ENCODE results near the gene HOXC12. TPM values are rescaled to one million over a fixed set of nuclear protein-coding genes. Genes with fewer than 3 reads are reported as not detected.

HOXC12 gene
- polyA plus RNA-seq, 1 of the 3 experiments (the other 2 are of a cell fraction): not detected

DNA sequence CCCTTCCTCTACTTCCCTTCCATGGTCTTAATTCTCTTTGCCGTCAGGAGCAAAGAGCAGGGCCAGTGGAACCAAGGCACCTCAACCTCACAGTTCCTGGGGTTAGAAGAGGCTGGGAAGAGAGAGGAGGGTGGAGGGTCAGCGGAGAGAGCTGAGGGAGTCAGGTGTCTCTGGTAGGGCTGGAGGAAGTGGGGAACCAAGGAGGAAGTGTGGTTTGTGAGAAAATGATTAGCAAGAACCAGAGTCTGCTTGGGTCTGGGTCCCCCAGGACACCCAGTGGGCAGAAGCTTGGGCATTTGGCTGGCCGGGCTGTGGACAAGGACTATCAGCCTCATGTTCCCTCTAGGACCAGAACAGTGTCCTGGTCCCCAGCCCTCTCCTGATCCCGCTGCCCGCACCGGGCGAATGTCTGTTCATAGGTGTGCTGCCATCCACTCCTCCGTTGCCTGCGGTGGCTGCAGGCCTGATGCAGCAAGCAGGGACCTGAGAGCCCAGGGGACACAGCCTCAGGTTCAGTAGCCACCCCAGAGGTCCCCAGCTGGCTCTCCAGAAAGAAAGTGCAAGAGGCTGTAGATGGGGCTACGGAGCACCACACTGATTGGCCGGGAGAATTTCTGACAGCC is 2.3 kb downstream of the HOXC12 start (continued):
- TF ChIP-seq, protein P1, sequence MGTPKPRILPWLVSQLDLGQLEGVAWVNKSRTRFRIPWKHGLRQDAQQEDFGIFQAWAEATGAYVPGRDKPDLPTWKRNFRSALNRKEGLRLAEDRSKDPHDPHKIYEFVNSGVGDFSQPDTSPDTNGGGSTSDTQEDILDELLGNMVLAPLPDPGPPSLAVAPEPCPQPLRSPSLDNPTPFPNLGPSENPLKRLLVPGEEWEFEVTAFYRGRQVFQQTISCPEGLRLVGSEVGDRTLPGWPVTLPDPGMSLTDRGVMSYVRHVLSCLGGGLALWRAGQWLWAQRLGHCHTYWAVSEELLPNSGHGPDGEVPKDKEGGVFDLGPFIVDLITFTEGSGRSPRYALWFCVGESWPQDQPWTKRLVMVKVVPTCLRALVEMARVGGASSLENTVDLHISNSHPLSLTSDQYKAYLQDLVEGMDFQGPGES (IDR thresholded peaks at IDR 0.05; ENCODE audit: low read depth, low read length): no peak
- TF ChIP-seq FOXM1 (IDR thresholded peaks at IDR 0.05; ENCODE audit: low read depth) (no peak), FOSL2 (IDR thresholded peaks at IDR 0.05; ENCODE audit: borderline replicate concordance, low read depth) (no peak), CHD2 (IDR thresholded peaks at IDR 0.05; ENCODE audit: low read length, partially characterized antibody) (no peak), NRF1 (IDR thresholded peaks at IDR 0.05; ENCODE audit: low read depth, low read length) (no peak)

DNA sequence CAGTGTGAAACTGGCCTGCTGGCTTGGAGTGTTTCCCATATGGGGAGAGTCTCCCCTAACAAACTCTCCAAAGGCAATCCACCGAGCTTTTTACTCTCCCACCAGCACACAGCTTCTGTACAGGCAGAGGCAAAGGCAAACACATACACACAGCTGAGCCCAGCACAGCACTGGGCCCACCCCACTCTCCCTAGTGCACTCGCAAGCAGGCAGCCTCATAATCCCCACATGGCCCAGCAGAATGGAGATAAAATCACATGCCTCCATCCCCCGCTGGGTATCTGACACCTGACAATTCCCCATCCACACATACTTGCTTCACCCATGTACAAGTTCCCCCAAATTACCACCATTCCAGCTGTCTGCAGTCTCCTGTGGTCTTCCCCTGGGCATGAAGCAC is 3.4 kb downstream of the HOXC12 start:
- POLR2A ChIA-PET: no interaction called here
- no peak for DNase-seq
- H3K27ac ChIP-seq (ENCODE audit: low read depth in 2 of 2, low read length in 1 of 2): no peak overlapping the region

DNA sequence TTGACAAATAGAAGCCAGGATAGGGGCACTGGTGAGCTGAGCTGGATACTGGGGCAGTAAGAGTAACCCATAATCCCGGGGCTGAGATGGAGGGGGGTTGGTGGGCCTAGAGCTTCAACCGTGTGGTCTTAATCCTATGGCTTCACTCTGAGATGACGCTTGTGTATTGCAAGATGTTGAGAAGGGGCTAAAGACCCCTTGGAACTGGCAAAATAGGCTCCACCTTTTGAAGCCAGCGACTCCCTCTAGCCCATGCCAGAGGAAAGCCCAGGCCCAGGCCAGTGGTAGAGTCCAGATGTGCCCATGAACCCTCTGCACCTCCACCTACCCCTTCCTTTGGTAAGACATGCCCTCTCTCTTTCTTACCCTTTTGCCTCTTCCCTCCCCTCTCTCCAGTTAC is 4.6 kb downstream of the HOXC12 start:
- Histone ChIP-seq H3K9me3 (no peaks in the 10 kb centered on the region), H3K4me3 (ENCODE audit: low read depth in 2 of 2, low read length in 1 of 2) (no peak overlapping the region), H3K4me1 (ENCODE audit: control insufficient read depth in 1 of 2, insufficient read depth in 2 of 2, low read depth in 1 of 2, low read length in 1 of 2) (no peaks in the 10 kb centered on the region; a peak in 1 of 4 replicates), H3K27ac (ENCODE audit: low read depth in 2 of 2, low read length in 1 of 2) (no peak overlapping the region), H4K20me1 (ENCODE audit: insufficient read depth) (no peaks in the 10 kb centered on the region), H3K9ac (no peak overlapping the region), H3K27me3 (ENCODE audit: insufficient read depth) (peaks cover 98% of the 10 kb centered on the region), H3K9me2 (no peaks in the 10 kb centered on the region), H3F3A (replicated peaks; ENCODE audit: insufficient read depth) (no peaks in the 10 kb centered on the region), H3K79me2 (ENCODE audit: insufficient read depth) (no peaks in the 10 kb centered on the region), H3K4me2 (no peak overlapping the region), H3K36me3 (replicated peaks in 1 of 2; ENCODE audit: control insufficient read depth in 1 of 2, insufficient read depth in 2 of 2, low read length in 1 of 2) (no peaks in the 10 kb centered on the region), H2AFZ (ENCODE audit: low read depth) (no peak overlapping the region)
- 6% methylated on average over 4 of the region's 4 CpGs for WGBS (ENCODE audit: low lambda C conversion rate)
- CTCF ChIA-PET: interaction anchor here (0.8 to 1.5 kb wide), 7 partner anchors 14 to 255 kb away, joined by 3 to 5 read pairs (median 3); partner anchors contain the start of gene HOXC10
- DNase-seq: no peak
- POLR2A ChIA-PET: interaction anchor here (0.6 kb wide), 1 partner anchor 67 kb away, joined by 3 read pairs; no protein-coding TSS in a partner anchor
- TF ChIP-seq MEF2A (IDR thresholded peaks at IDR 0.05; ENCODE audit: borderline replicate concordance, low read depth) (no peak), TAF1 (IDR thresholded peaks at IDR 0.05; ENCODE audit: borderline replicate concordance, low read depth, low read length) (no peak), GATA2 (CRISPR knock-in tag; IDR thresholded peaks at IDR 0.05) (no peak), FOSL2 (IDR thresholded peaks at IDR 0.05; ENCODE audit: borderline replicate concordance, low read depth) (no peak)
- TF ChIP-seq, protein P2, sequence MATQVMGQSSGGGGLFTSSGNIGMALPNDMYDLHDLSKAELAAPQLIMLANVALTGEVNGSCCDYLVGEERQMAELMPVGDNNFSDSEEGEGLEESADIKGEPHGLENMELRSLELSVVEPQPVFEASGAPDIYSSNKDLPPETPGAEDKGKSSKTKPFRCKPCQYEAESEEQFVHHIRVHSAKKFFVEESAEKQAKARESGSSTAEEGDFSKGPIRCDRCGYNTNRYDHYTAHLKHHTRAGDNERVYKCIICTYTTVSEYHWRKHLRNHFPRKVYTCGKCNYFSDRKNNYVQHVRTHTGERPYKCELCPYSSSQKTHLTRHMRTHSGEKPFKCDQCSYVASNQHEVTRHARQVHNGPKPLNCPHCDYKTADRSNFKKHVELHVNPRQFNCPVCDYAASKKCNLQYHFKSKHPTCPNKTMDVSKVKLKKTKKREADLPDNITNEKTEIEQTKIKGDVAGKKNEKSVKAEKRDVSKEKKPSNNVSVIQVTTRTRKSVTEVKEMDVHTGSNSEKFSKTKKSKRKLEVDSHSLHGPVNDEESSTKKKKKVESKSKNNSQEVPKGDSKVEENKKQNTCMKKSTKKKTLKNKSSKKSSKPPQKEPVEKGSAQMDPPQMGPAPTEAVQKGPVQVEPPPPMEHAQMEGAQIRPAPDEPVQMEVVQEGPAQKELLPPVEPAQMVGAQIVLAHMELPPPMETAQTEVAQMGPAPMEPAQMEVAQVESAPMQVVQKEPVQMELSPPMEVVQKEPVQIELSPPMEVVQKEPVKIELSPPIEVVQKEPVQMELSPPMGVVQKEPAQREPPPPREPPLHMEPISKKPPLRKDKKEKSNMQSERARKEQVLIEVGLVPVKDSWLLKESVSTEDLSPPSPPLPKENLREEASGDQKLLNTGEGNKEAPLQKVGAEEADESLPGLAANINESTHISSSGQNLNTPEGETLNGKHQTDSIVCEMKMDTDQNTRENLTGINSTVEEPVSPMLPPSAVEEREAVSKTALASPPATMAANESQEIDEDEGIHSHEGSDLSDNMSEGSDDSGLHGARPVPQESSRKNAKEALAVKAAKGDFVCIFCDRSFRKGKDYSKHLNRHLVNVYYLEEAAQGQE (IDR thresholded peaks at IDR 0.05; ENCODE audit: low read depth, low read length): no peak
- TF ChIP-seq, protein P3, sequence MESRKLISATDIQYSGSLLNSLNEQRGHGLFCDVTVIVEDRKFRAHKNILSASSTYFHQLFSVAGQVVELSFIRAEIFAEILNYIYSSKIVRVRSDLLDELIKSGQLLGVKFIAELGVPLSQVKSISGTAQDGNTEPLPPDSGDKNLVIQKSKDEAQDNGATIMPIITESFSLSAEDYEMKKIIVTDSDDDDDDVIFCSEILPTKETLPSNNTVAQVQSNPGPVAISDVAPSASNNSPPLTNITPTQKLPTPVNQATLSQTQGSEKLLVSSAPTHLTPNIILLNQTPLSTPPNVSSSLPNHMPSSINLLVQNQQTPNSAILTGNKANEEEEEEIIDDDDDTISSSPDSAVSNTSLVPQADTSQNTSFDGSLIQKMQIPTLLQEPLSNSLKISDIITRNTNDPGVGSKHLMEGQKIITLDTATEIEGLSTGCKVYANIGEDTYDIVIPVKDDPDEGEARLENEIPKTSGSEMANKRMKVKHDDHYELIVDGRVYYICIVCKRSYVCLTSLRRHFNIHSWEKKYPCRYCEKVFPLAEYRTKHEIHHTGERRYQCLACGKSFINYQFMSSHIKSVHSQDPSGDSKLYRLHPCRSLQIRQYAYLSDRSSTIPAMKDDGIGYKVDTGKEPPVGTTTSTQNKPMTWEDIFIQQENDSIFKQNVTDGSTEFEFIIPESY (IDR thresholded peaks at IDR 0.05; ENCODE audit: borderline replicate concordance, low read depth): no peak
- TF ChIP-seq, protein P1 (IDR thresholded peaks at IDR 0.05; ENCODE audit: low read depth, low read length): no peak
- TF ChIP-seq, protein P4, sequence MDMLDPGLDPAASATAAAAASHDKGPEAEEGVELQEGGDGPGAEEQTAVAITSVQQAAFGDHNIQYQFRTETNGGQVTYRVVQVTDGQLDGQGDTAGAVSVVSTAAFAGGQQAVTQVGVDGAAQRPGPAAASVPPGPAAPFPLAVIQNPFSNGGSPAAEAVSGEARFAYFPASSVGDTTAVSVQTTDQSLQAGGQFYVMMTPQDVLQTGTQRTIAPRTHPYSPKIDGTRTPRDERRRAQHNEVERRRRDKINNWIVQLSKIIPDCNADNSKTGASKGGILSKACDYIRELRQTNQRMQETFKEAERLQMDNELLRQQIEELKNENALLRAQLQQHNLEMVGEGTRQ (IDR thresholded peaks at IDR 0.05; ENCODE audit: borderline replicate concordance, low read depth, low read length): no peak

More for the DNA sequence above, 3.4 kb downstream of the HOXC12 start:
- H4K20me1 ChIP-seq (ENCODE audit: insufficient read depth): peaks cover 6% of the 10 kb centered on the region; the same call in 1 of the 2 replicates
- no peak overlapping the region for H3K4me3 ChIP-seq (ENCODE audit: low read depth in 2 of 2, low read length in 1 of 2)
- H3K9ac ChIP-seq: no peak overlapping the region
- TF ChIP-seq FOXJ3 (CRISPR knock-in tag; IDR thresholded peaks at IDR 0.05) (no peak), FOSL2 (IDR thresholded peaks at IDR 0.05; ENCODE audit: borderline replicate concordance, low read depth) (no peak), EP300 (IDR thresholded peaks at IDR 0.05; ENCODE audit: borderline replicate concordance in 1 of 2, low read depth in 1 of 2, low read length in 1 of 2) (no peak), SIN3A (IDR thresholded peaks at IDR 0.05; ENCODE audit: borderline replicate concordance, low read depth, low read length) (no peak)
- TF ChIP-seq, protein P5, sequence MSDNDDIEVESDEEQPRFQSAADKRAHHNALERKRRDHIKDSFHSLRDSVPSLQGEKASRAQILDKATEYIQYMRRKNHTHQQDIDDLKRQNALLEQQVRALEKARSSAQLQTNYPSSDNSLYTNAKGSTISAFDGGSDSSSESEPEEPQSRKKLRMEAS (IDR thresholded peaks at IDR 0.05; ENCODE audit: low read depth): no peak
- H3F3A ChIP-seq (replicated peaks; ENCODE audit: insufficient read depth): no peaks in the 10 kb centered on the region
- no peak overlapping the region for H3K4me2 ChIP-seq
- no peaks in the 10 kb centered on the region for H3K9me3 ChIP-seq
- H3K4me1 ChIP-seq (ENCODE audit: control insufficient read depth in 1 of 2, insufficient read depth in 2 of 2, low read depth in 1 of 2, low read length in 1 of 2): no peaks in the 10 kb centered on the region
- 32% methylated on average over 3 of the region's 3 CpGs for WGBS (ENCODE audit: low lambda C conversion rate)
- no peaks in the 10 kb centered on the region for H3K79me2 ChIP-seq (ENCODE audit: insufficient read depth)
- no peak overlapping the region for H2AFZ ChIP-seq (ENCODE audit: low read depth)
- peaks cover 98% of the 10 kb centered on the region for H3K27me3 ChIP-seq (ENCODE audit: insufficient read depth)
- no peaks in the 10 kb centered on the region for H3K36me3 ChIP-seq (replicated peaks in 1 of 2; ENCODE audit: control insufficient read depth in 1 of 2, insufficient read depth in 2 of 2, low read length in 1 of 2)
- no peaks in the 10 kb centered on the region for H3K9me2 ChIP-seq
- CTCF ChIA-PET: interaction anchor here (0.8 to 1.1 kb wide), 4 partner anchors 27 to 395 kb away, joined by 3 to 4 read pairs (median 3); partner anchors contain the start of gene HOXC10
